ENCODE results near the gene C16orf78. TPM values are rescaled to one million over a fixed set of nuclear protein-coding genes. Genes with fewer than 3 reads are reported as not detected.
A peak's percentile ranks its signal among the peaks of the same experiment; 100 is the strongest.

Gene C16orf78
- total RNA-seq, 2 donors from 2014 or later: not detected

DNA sequence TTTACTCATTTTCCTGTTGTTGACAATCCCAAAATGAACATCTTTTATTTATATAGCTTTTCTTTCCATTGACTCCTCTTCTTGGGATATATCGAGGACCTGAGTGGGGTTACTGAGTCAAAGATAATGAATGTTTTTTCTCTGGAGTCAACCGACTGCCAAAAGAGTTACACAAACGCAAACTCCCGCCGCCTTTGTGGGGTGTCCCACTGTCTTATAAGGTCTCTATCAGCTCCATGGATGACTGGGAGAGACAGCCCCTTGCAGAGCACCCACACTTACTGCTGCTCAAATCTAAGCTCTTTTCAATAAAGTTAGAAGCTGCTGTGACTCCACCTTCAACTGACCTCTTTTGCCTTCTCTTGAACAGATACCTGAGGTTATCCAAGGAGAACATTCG lies 25.2 kb downstream of the C16orf78 start:
- Mint-ChIP-seq H3K4me1 (no peaks in the 10 kb centered on the region), H3K36me3 (ENCODE audit: low read depth) (no peaks in the 10 kb centered on the region), H3K27ac (no peak overlapping the region), H3K9me3 (peaks cover 4% of the 10 kb centered on the region), H3K27me3 (peaks cover 8% of the 10 kb centered on the region), H3K4me3 (no peak overlapping the region)
- ATAC-seq (replicated peaks): no peak

DNA sequence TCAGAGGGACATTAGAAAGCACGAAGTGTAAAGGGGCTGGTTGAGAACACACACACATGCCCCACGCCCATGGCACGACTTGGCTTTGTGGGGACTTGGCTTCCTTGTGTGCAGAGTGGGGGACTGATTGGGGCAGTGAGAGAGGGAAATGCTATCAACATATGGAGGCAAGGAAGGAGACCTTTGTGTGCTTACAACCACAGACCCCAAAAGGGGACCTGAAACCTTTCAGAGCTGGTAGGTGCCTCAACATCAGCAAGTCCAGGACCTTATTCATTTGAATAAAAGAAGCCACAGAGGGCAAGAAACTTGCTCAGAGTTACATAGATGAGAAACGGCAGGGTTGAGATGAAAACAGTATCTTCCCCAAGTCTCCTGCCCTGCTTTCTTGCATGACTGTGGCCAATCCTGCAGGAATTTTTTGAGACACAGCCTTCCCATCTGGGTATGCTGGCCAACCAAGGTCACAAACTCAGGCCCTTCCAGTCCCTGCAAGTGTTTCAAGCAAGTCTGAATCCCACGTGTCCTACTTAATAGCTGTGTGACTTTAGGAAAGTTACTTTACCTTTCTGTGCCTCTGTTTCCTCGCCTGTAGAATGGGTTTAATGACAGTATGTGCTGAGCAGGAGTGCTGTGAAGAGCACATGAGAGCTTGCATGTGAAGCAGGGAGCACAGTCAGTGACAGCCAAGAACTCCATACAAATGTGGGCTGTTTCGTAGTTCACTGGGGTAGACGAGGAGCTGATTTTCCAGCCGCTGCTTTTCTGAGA lies 26.2 kb downstream of the C16orf78 start:
- Mint-ChIP-seq H3K4me3 (no peak overlapping the region), H3K36me3 (ENCODE audit: low read depth) (no peaks in the 10 kb centered on the region), H3K4me1 (no peaks in the 10 kb centered on the region), H3K9me3 (peaks cover 4% of the 10 kb centered on the region), H3K27ac (no peak overlapping the region), H3K27me3 (peaks cover 10% of the 10 kb centered on the region)
- no peak for ATAC-seq (replicated peaks)

DNA sequence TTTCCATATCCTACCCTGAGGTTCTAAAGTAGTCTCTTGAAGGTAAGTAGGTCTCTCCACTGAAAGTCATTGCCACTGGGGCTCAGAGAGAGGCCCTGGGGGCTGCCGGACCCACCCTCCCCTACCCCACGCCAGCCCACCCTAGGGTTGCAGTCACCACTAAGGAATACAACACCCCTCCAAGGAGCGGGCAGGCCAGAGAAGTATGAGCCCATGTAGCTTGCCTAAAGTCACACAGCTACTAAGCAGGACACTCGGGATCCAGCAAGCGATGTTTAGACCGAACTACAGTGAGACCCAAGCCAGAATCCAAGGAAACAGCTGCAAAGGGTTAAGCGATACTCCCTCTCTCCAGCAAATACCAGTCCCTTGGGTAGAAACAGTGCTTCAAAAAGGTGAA lies 27.0 kb downstream of the C16orf78 start:
- no peak for ATAC-seq (replicated peaks)
- Mint-ChIP-seq H3K36me3 (ENCODE audit: low read depth) (no peaks in the 10 kb centered on the region), H3K4me1 (no peaks in the 10 kb centered on the region), H3K9me3 (peaks cover 4% of the 10 kb centered on the region), H3K27ac (no peak overlapping the region), H3K4me3 (no peak overlapping the region), H3K27me3 (peaks cover 10% of the 10 kb centered on the region)

DNA sequence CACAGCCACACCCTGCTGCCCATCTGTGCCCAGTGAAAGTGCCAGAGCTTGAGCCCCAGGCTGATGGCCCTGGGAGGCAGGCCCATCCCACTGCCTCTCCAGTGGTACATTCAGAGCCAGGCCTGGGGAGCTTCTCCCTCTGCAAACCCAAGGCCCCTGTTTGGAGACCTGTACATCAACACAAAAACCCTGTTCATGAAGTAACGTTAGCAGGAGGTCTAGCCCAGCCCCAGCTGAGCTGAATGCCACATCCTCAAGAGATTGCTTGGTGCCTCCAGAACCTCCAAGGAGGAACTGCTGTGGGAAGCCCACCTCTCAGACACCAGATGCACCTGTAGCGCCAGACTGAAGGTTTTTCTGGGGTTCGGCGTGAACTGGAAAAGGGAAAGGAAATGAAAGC lies 31.5 kb downstream of the C16orf78 start:
- H3K27me3 Mint-ChIP-seq: peaks cover 7% of the 10 kb centered on the region
- H3K4me1 Mint-ChIP-seq: no peaks in the 10 kb centered on the region
- no peak overlapping the region for H3K4me3 Mint-ChIP-seq
- H3K36me3 Mint-ChIP-seq (ENCODE audit: low read depth): no peaks in the 10 kb centered on the region
- no peak overlapping the region for H3K27ac Mint-ChIP-seq
- no peak for ATAC-seq (replicated peaks)
- peaks cover 4% of the 10 kb centered on the region for H3K9me3 Mint-ChIP-seq

DNA sequence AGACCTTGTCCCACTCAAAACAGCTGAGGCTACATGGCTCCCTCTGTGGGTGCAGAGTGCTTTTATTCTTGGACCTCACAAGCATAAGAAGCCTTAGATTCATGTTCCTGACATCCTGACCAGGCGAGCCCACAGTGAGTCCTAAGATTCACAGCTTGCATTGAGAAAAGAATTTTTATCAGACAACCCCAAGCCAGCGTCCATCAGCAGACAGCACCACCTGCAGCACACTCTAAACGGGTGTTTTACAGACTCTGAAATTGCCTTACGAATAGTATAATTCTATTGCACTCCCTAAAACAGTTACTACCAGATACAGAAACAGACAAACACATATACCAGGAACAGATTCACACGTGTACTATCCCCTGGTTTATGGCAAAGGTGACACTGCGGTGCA lies 31.9 kb downstream of the C16orf78 start:
- Mint-ChIP-seq H3K9me3 (peaks cover 4% of the 10 kb centered on the region), H3K4me1 (no peaks in the 10 kb centered on the region), H3K27me3 (peaks cover 7% of the 10 kb centered on the region), H3K4me3 (no peak overlapping the region), H3K36me3 (ENCODE audit: low read depth) (no peaks in the 10 kb centered on the region), H3K27ac (no peak overlapping the region)
- no peak for ATAC-seq (replicated peaks)

DNA sequence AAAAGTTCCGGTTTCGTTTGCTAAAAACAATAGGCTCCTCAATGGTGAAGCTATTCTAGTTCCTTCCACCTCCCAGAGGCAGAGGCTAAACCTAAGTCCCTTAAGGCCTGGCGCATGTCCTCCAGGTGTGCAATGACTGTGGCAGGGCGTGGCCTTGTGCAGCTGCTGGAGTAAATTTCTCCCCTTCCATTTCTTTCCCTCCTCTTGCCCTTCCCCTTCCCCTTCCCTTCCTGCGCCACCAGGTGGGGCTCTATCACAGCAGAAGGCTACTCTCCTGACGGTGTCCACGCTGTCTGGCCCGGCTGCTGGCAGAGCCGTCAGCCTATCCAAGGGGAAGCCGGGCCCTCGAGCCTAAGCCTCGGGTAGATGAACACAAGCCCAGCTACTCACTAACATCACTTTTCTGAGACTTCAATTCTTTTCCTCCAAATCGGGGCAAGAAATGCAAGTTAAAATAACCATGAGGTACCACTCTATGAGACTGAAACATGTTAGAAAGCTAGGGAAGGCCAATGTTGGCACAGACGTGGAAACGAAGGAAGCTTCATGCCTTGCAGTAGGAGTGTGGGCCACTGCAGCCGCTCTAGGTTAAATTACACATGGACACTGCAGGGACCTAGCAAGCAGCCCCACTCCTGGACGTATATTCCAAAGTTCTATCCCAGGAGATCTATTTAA lies 34.4 kb downstream of the C16orf78 start:
- Mint-ChIP-seq H3K4me1 (no peaks in the 10 kb centered on the region), H3K27ac (no peak overlapping the region), H3K27me3 (peaks cover 3% of the 10 kb centered on the region), H3K9me3 (peaks cover 1% of the 10 kb centered on the region), H3K36me3 (ENCODE audit: low read depth) (no peaks in the 10 kb centered on the region), H3K4me3 (no peak overlapping the region)
- ATAC-seq (replicated peaks): peak; percentile 76

DNA sequence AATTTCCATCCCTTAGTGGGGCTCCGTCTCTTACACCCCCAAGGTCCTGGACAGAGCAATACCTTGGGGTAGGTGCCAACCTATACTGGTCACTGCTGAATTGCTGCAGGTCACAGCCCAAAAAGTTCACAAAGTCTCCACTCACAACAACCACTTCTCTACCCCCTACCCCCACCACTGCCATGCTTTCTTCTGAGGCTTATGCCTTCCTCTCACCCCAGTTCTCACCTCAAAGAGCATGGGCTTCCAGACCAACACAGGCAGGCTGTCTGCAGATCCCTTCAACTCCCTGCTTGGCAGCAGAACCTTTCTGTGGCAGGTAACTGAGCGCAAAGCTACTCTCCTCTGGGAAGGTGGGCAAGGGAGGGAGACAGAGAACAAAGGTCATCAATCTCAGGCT lies 35.5 kb downstream of the C16orf78 start:
- no peaks in the 10 kb centered on the region for H3K36me3 Mint-ChIP-seq (ENCODE audit: low read depth)
- no peaks in the 10 kb centered on the region for H3K4me1 Mint-ChIP-seq
- peaks cover 4% of the 10 kb centered on the region for H3K27me3 Mint-ChIP-seq
- H3K9me3 Mint-ChIP-seq: no peaks in the 10 kb centered on the region
- H3K4me3 Mint-ChIP-seq: no peak overlapping the region
- no peak overlapping the region for H3K27ac Mint-ChIP-seq
- ATAC-seq (replicated peaks): no peak

DNA sequence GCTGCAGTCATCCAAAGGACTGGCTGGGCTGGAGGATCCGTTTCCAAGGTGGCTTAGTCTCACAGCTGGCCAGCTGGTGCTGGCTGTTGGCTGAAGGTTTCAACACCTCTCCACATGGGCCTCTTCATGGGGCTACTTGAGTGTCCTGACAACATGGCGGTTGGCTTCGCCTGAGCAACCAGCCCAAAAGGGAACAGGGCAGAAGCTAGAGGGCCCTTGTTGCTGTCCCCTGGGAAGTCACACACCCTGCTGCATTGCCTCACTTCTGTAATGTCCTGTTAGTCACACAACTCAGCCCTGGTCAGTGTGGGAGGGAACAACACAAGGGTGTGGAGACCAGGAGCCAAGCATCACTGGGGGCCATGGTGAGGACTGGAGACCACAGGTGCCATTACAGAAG lies 36.6 kb downstream of the C16orf78 start:
- ATAC-seq (replicated peaks): no peak

DNA sequence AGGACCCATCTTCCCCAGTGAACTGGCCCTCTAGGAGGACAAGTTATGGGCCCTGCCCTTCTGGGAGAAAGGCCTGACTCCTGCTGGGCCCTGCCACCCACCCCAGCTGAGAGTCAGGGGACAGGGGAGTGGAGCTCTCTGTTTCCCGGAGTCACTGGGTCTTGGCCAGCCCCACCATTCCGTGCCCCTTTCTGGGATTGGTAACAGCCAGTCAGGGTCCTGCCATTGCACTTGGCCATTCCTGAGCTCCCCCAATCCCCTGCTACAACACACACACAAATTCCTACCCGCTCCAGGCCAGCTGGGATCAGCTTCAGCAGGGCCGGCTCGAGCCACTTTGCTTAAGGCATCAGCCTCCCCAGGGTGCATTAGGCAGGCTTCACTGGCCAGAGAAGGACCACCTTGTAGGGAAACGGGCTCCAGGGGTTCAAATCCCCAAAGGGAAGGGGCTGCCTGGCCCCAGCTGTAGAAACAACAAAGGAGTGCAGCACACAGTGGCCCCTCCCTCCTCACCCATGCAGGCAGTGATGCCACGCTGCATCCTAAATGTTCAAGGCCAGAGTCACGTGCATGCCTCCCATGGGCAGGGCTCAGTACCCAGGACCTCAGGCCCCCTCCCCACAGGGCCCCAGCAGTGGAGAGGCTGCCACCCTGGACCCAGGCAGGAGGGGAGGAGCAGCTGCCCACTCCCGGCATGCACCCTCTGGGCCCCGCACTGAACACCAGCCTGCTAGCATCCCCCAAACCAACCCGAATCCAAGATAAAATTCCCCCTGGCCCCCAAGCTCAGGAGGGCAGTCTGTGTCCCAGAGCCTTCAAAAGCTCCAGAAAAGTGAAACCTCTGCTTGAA lies 37.7 kb downstream of the C16orf78 start:
- H3K4me1 Mint-ChIP-seq: no peaks in the 10 kb centered on the region
- H3K27me3 Mint-ChIP-seq: peaks cover 4% of the 10 kb centered on the region
- H3K27ac Mint-ChIP-seq: no peak overlapping the region
- no peaks in the 10 kb centered on the region for H3K36me3 Mint-ChIP-seq (ENCODE audit: low read depth)
- no peak for ATAC-seq (replicated peaks)
- no peaks in the 10 kb centered on the region for H3K9me3 Mint-ChIP-seq
- no peak overlapping the region for H3K4me3 Mint-ChIP-seq

More for the DNA sequence above, 36.6 kb downstream of the C16orf78 start:
- Mint-ChIP-seq H3K36me3 (ENCODE audit: low read depth) (no peaks in the 10 kb centered on the region), H3K9me3 (no peaks in the 10 kb centered on the region), H3K4me3 (no peak overlapping the region), H3K27me3 (peaks cover 4% of the 10 kb centered on the region), H3K4me1 (no peaks in the 10 kb centered on the region), H3K27ac (no peak overlapping the region)

DNA sequence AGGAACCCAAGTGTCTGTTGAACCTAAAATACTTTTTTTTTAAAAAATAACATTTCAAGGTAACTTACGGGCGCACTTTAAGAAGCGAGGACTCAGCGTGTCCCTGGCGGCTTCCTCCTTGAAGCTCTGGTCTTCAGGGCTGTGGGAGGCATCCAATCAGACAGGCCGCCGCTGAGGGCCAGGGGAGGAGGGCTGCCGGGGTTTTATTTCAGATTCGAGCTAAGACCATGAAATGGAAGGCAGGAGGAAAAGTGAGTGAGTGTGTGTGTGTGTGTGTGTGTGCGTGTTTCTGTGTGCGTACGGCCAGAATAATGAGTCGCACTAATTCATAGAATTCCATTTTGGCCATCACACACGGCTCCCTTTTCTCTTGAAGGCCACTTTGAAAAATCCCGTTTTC lies 41.1 kb downstream of the C16orf78 start:
- Mint-ChIP-seq H3K9me3 (no peaks in the 10 kb centered on the region), H3K27ac (no peak overlapping the region), H3K27me3 (peaks cover 4% of the 10 kb centered on the region), H3K4me1 (no peaks in the 10 kb centered on the region), H3K36me3 (ENCODE audit: low read depth) (no peaks in the 10 kb centered on the region), H3K4me3 (no peak overlapping the region)
- no peak for ATAC-seq (replicated peaks)

DNA sequence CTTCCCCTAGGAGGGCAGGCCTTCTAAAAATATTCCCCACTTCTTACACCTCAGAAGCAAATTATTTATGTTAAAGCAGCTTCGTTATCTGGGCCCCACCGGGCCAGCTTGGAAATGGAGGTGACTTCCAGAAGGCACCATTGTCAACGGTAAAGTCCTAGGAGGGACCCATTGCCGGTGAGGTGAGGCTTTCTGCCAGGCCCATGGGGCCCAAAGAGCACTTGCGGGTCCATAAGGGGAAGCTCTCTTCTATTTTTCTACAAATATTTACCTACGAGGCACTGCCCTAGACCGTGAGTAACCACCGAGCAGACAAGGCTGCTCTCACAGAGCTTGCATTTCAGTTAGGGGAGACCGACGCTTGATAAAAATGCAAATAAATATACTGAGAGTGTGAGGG lies 41.5 kb downstream of the C16orf78 start:
- Mint-ChIP-seq H3K4me3 (no peak overlapping the region), H3K4me1 (no peaks in the 10 kb centered on the region), H3K27ac (no peak overlapping the region), H3K9me3 (no peaks in the 10 kb centered on the region), H3K36me3 (ENCODE audit: low read depth) (no peaks in the 10 kb centered on the region), H3K27me3 (peaks cover 4% of the 10 kb centered on the region)
- no peak for ATAC-seq (replicated peaks)

DNA sequence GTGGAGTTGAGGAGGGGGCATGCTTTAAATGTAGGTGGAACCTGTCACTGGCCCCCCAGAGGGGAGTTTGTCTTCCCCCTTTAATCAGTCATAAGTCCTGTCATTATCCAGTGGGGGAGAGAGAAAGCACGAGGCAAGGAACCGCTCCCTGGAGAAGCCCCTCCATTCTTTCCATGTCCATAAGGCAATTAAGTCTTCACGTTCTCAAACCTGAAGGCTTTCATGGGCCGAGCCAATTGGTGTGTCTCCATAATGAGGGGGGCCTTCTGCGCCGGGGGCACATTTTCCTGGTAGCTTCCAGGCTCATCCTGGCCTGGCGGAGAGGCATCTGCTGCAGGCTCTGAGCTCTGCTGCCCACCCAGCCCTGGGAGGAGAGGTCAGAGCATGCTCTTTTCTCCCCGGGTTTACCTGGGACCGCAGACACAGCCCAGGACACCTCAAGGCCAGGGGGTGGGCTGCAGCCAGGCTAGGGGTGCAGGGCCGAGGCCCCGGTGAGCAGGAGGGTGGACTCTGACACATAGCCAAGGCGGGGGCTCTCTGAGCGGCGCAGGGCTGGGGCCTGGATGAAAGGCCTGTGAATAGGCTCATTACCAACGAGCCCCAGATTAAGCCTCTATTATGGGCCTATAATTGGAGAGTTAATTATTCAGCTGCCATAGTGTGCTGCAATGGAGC lies 42.5 kb downstream of the C16orf78 start:
- H3K4me1 Mint-ChIP-seq: no peaks in the 10 kb centered on the region
- H3K4me3 Mint-ChIP-seq: no peak overlapping the region
- peaks cover 4% of the 10 kb centered on the region for H3K27me3 Mint-ChIP-seq
- H3K36me3 Mint-ChIP-seq (ENCODE audit: low read depth): no peaks in the 10 kb centered on the region
- ATAC-seq (replicated peaks): no peak
- H3K27ac Mint-ChIP-seq: no peak overlapping the region
- no peaks in the 10 kb centered on the region for H3K9me3 Mint-ChIP-seq

DNA sequence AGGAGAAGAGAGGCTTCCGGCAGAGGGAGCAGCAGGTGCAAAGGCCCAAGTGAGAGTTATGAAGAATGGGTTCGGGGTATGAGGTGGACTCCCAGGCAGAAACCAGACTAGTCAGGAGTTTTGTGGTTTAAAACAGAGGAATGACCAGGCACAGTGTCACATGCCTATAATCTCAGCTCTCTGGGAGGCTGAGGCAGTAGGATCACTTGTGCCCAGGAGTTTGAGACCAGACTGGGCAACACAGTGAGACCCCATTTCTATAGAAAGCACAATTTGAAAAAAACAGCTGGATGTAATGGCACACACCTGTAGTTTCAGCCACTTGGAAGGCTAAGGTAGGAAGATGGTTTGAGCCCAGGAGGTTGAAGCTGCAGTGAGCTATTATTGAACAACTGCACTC lies 43.8 kb downstream of the C16orf78 start:
- Mint-ChIP-seq H3K4me1 (no peaks in the 10 kb centered on the region), H3K27me3 (peaks cover 4% of the 10 kb centered on the region), H3K9me3 (no peaks in the 10 kb centered on the region), H3K27ac (no peak overlapping the region), H3K4me3 (no peak overlapping the region), H3K36me3 (ENCODE audit: low read depth) (no peaks in the 10 kb centered on the region)
- no peak for ATAC-seq (replicated peaks)

DNA sequence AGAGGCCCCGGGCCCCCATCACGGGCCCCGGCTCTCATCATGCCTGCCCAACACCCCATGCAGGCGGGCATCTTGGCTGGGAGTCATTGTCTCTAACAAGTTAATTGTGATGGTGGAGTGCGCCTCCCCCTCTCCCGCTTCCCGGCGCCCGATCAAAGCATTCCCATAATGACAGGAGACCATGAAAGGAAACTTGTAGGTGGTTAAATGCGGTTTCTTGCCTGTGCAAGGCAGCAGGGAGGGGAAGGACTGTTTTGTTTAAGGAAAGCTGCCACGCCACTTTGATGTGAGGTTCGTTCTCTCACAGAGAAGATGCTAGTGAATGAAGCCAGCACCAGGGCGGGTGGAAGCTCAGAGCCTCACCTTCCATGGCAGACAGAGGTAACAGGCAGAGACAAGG lies 45.4 kb downstream of the C16orf78 start:
- H3K27me3 Mint-ChIP-seq: no peaks in the 10 kb centered on the region
- no peaks in the 10 kb centered on the region for H3K9me3 Mint-ChIP-seq
- H3K36me3 Mint-ChIP-seq (ENCODE audit: low read depth): no peaks in the 10 kb centered on the region
- H3K4me3 Mint-ChIP-seq: no peak overlapping the region
- H3K27ac Mint-ChIP-seq: no peak overlapping the region
- H3K4me1 Mint-ChIP-seq: no peaks in the 10 kb centered on the region
- no peak for ATAC-seq (replicated peaks)

Measured in activated T-helper 17 cell treated with anti-CD3 and anti-CD28 coated beads, Interleukin-2, amount 50 U/mL, for 72 hours (primary cell).